Testis (tissue), 5 donors: Measurements from ENCODE around the gene TAAR1. TPM values are rescaled to one million over a fixed set of nuclear protein-coding genes. Genes with fewer than 3 reads are reported as not detected.
"Not testable (repeated sequence)": the region's sequence is repeated elsewhere in the genome, so short reads cannot be mapped to it uniquely, and the experiment has no call there.

ENCODE experiments used
- DNase-seq: peaks from one replicate; pipeline ENCODE4 v3.0.0-alpha.2; 2019
- H3K27ac ChIP-seq, 2 donors: fragments of 200-600 bp; sonication (generic); one replicate each; pipeline ENCODE4 v1.5.1; 2019
- H3K27me3 ChIP-seq: fragments of 200-600 bp; sonication (generic); one replicate; pipeline ENCODE4 v1.5.1; 2019
- H3K36me3 ChIP-seq: fragments of 200-600 bp; sonication (generic); one replicate; pipeline ENCODE4 v1.5.1; 2017; ENCODE audit warnings: low read depth; ENCODE audit errors: missing control alignments
- H3K4me1 ChIP-seq: fragments of 200-600 bp; sonication (generic); one replicate; pipeline ENCODE4 v1.5.1; 2019
- H3K4me3 ChIP-seq, 2 donors: fragments of 200-600 bp; sonication (generic); one replicate each; pipeline ENCODE4 v1.5.1; 2017 to 2019
- H3K9me3 ChIP-seq: fragments of 200-600 bp; sonication (generic); one replicate; pipeline ENCODE4 v1.5.1; 2017
- CTCF ChIP-seq, 3 experiments: fragments of 450-650 bp in 2 of 3; fragments of 200-600 bp in 1 of 3; sonication (generic) in 1 of 3; IDR thresholded peaks; one replicate each; pipeline ENCODE4 v1.5.1; 2016 to 2019; ENCODE audit warnings: antibody characterized with exemption in 3 of 3, mild to moderate bottlenecking in 2 of 3, moderate library complexity in 1 of 3
- POLR2A ChIP-seq: fragments of 450-650 bp; IDR thresholded peaks from one replicate; pipeline ENCODE4 v1.6.1; 2017; ENCODE audit warnings: antibody characterized with exemption, mild to moderate bottlenecking, moderate library complexity
- WGBS, 2 donors: methylation state at CpG; one replicate each; pipeline ENCODE4 v1.1.5; 2018; 5-methylcytosine and 5-hydroxymethylcytosine counted together
- intact Hi-C: fragments of 100-400 bp; cut with DNase I; formaldehyde crosslinking; loops from one replicate; pipeline ENCODE4 v1.15.1; 2023; ENCODE audit warnings: low total_unique reads
- long read RNA-seq, 2 donors: transcript quantifications; one replicate each; lab custom pipeline, GENCODE V29; 2026
- polyA plus RNA-seq: library from polyadenylated mRNA; stranded (reverse); fragments of 350-450 nt; fragmentation: Illumina TruSeq; extraction: RNeasy Lipid Tissue Mini Kit (QIAGEN cat#74804); gene quantifications from one replicate; pipeline ENCODE4 v1.2.3, GENCODE V29; 2014; ENCODE audit warnings: low read depth, low replicate concordance; ENCODE audit not compliant: insufficient read depth
- total RNA-seq, 2 donors: library from RNA; depleted of rRNA; stranded (reverse); fragments of >200 nt; gene quantifications; one replicate each; pipeline ENCODE4 v1.2.3, GENCODE V29; 2016

Gene TAAR1
- total RNA-seq, result not detected
- polyA plus RNA-seq, result not detected
- long read RNA-seq, donor 1, result 0 reads
- long read RNA-seq, donor 2, result 0 reads

GRCh38 chr6:132659082-132659481, at the start of gene TAAR1:
TSS of gene TAAR1 (minus strand) at chr6:132659182. CDS start at chr6:132646003, 13,179 bp downstream.
- Histone ChIP-seq H3K4me3 (no peak within 1 kb of the TSS), H3K9me3 (no peaks in the 10 kb centered on the region), H3K27me3 (no peaks in the 10 kb centered on the region), H3K4me1 (no peaks in the 10 kb centered on the region), H3K27ac (no peak within 1 kb of the TSS), H3K36me3 (no peaks in the 10 kb centered on the region)
- intact Hi-C loops, result no loop called here
- DNase-seq, result no peak
- WGBS, 2 donors, result 52 to 78% methylated on average over 3 of the region's 3 CpGs
- no peak for TF ChIP-seq POLR2A
- no peak for TF ChIP-seq CTCF (IDR thresholded peaks at IDR 0.05)

GRCh38 chr6:132708771-132709170, 49.8 kb upstream of the TAAR1 start:
- no peaks in the 10 kb centered on the region for H3K4me1 ChIP-seq
- intact Hi-C loops, result no loop called here
- 75 to 80% methylated on average over 3 of the region's 3 CpGs for WGBS, 2 donors
- H3K27ac ChIP-seq, result no peak overlapping the region
- no peaks in the 10 kb centered on the region for H3K36me3 ChIP-seq
- no peaks in the 10 kb centered on the region for H3K9me3 ChIP-seq
- no peak for TF ChIP-seq CTCF (IDR thresholded peaks at IDR 0.05)
- TF ChIP-seq POLR2A, result no peak
- DNase-seq, result no peak
- no peaks in the 10 kb centered on the region for H3K27me3 ChIP-seq
- no peak overlapping the region for H3K4me3 ChIP-seq

- Histone ChIP-seq H3K4me3 (no peak overlapping the region), H3K4me1 (no peaks in the 10 kb centered on the region), H3K27ac (no peak overlapping the region), H3K27me3 (no peaks in the 10 kb centered on the region), H3K36me3 (no peaks in the 10 kb centered on the region), H3K9me3 (no peaks in the 10 kb centered on the region)
- intact Hi-C loops, result no loop called here
- no peak for TF ChIP-seq CTCF (IDR thresholded peaks at IDR 0.05)
- no peak for TF ChIP-seq POLR2A
- DNase-seq, result no peak
These were observed 49.0 kb upstream of the TAAR1 start for GRCh38 chr6:132708002-132708401.

GRCh38 chr6:132706756-132707155, 47.8 kb upstream of the TAAR1 start:
- H3K27me3 ChIP-seq, H3K36me3 ChIP-seq, DNase-seq, H3K9me3 ChIP-seq, H3K27ac ChIP-seq, H3K4me1 ChIP-seq, intact Hi-C loops, H3K4me3 ChIP-seq: not testable (repeated sequence)
- 73 to 89% methylated on average over 4 of the region's 4 CpGs for WGBS, 2 donors

GRCh38 chr6:132703936-132704335, 45.0 kb upstream of the TAAR1 start:
- DNase-seq, result no peak
- Histone ChIP-seq H3K27ac (no peak overlapping the region), H3K27me3 (no peaks in the 10 kb centered on the region), H3K4me3 (no peak overlapping the region), H3K9me3 (no peaks in the 10 kb centered on the region), H3K36me3 (no peaks in the 10 kb centered on the region), H3K4me1 (no peaks in the 10 kb centered on the region)
- intact Hi-C loops, result no loop called here
- no peak for TF ChIP-seq CTCF (IDR thresholded peaks at IDR 0.05)
